A673 (cell line): ENCODE results near the gene PGF. TPM values are rescaled to one million over a fixed set of nuclear protein-coding genes. Genes with fewer than 3 reads are reported as not detected.

Source experiments
- BruUV-seq: library from RNA; stranded (reverse); fragments of 400-500 nt; replicated peaks from 2 replicates; lab custom pipeline; 2021; lab: Mats Ljungman, UMichigan
- CTCF ChIA-PET: fragments of 300-600 bp; sonication (Branson Sonifier 250); formaldehyde crosslinking; loops from one replicate; lab custom pipeline; 2022; ENCODE audit warnings: antibody characterized with exemption; lab: Charles Lee
- POLR2A ChIA-PET: fragments of 300-600 bp; sonication (Branson Sonifier 250); formaldehyde crosslinking; loops from one replicate; lab custom pipeline; 2022; ENCODE audit warnings: antibody characterized with exemption; ENCODE audit not compliant: low non-redundant PET; lab: Charles Lee
- DNase-seq: peaks from one replicate; pipeline ENCODE4 v3.0.0-alpha.2; 2015; ENCODE audit warnings: low spot score
- H3K27ac ChIP-seq: fragments of 200-600 bp; sonication (generic); 2 replicates; pipeline ENCODE4 v1.5.1; 2016; ENCODE audit warnings: mixed run types, low read depth, mild to moderate bottlenecking, mixed read lengths, antibody characterized with exemption, low read length; ENCODE audit not compliant: poor library complexity, severe bottlenecking
- H3K27me3 ChIP-seq: fragments of 200-600 bp; sonication (generic); replicated peaks from 2 replicates; pipeline ENCODE4 v1.6.1; 2017; ENCODE audit warnings: mixed run types, low read depth, mild to moderate bottlenecking, mixed read lengths, antibody characterized with exemption, low read length; ENCODE audit not compliant: insufficient read depth, poor library complexity
- H3K36me3 ChIP-seq: fragments of 200-600 bp; sonication (generic); 2 replicates; pipeline ENCODE4 v1.6.1; 2016; ENCODE audit warnings: mixed run types, mild to moderate bottlenecking, mixed read lengths, antibody characterized with exemption, low read length; ENCODE audit not compliant: insufficient read depth, poor library complexity, severe bottlenecking
- H3K4me1 ChIP-seq: fragments of 200-600 bp; sonication (generic); 2 replicates; pipeline ENCODE4 v1.6.1; 2017; ENCODE audit warnings: mixed run types, mild to moderate bottlenecking, mixed read lengths, antibody characterized with exemption, low read length; ENCODE audit not compliant: insufficient read depth, poor library complexity, severe bottlenecking
- H3K4me3 ChIP-seq: fragments of 200-600 bp; sonication (generic); 2 replicates; pipeline ENCODE4 v1.5.1; 2016; ENCODE audit warnings: low read depth, mixed run types, mild to moderate bottlenecking, mixed read lengths, low read length; ENCODE audit not compliant: poor library complexity, severe bottlenecking
- H3K9me3 ChIP-seq: fragments of 200-600 bp; sonication (generic); 2 replicates; pipeline ENCODE4 v1.6.1; 2016; ENCODE audit warnings: mixed run types, low read depth, mild to moderate bottlenecking, mixed read lengths, antibody characterized with exemption, low read length; ENCODE audit not compliant: poor library complexity, severe bottlenecking
- CTCF ChIP-seq: fragments of 300-800, 200-600 bp; sonication (generic); conservative IDR thresholded peaks from 2 replicates; pipeline ENCODE4 v1.5.1; 2017; ENCODE audit warnings: low read depth, mild to moderate bottlenecking, antibody characterized with exemption, low read length, moderate library complexity, mixed read lengths
- EZH2 ChIP-seq: fragments of 200-600 bp; sonication (generic); IDR thresholded peaks from 2 replicates; pipeline ENCODE4 v1.6.1; 2017; ENCODE audit warnings: borderline replicate concordance, low read depth, mild to moderate bottlenecking, mixed read lengths, antibody characterized with exemption, low read length; ENCODE audit not compliant: poor library complexity, severe bottlenecking
- intact Hi-C: fragments of 100-400 bp; cut with micrococcal nuclease; formaldehyde crosslinking; loops from one replicate; pipeline ENCODE4 v1.10.0; 2022; ENCODE audit not compliant: unreplicated experiment
- total RNA-seq: library from RNA; stranded (reverse); gene quantifications from 2 replicates; pipeline ENCODE4 v1.2.3, GENCODE V29; 2021

PGF gene
- total RNA-seq, 1 experiment from 2014 or later, result 48.1 TPM

- BruUV-seq, result no TSS peak
- intact Hi-C loops, result no loop called here
- Histone ChIP-seq H3K4me3 (no peak overlapping the region), H3K9me3 (no peaks in the 10 kb centered on the region), H3K27ac (peak overlapping the region; percentile 23), H3K27me3 (no peaks in the 10 kb centered on the region), H3K36me3 (no peaks in the 10 kb centered on the region), H3K4me1 (no peaks in the 10 kb centered on the region)
- peak; percentile 47 for DNase-seq
- POLR2A ChIA-PET, result no interaction called here
- CTCF ChIA-PET, result no interaction called here
- no peak for TF ChIP-seq EZH2
- TF ChIP-seq CTCF, result no peak
Observed at GRCh38 chr14:74917646-74918081, 37.7 kb downstream of the PGF start.

- intact Hi-C loops, result no loop called here
- ChIA-PET POLR2A (no interaction called here), CTCF (no interaction called here)
- H3K4me3 ChIP-seq, result no peak overlapping the region
- TF ChIP-seq CTCF (no peak), EZH2 (no peak)
- no peak for DNase-seq
- no peaks in the 10 kb centered on the region for H3K27me3 ChIP-seq
- no peaks in the 10 kb centered on the region for H3K36me3 ChIP-seq
- H3K9me3 ChIP-seq, result no peaks in the 10 kb centered on the region
- BruUV-seq, result no TSS peak
- no peaks in the 10 kb centered on the region for H3K4me1 ChIP-seq
- H3K27ac ChIP-seq, result no peak overlapping the region
Observed at GRCh38 chr14:74917178-74917543, 38.2 kb downstream of the PGF start.

- Histone ChIP-seq H3K27ac (peak overlapping the region; percentile 21), H3K9me3 (no peaks in the 10 kb centered on the region), H3K36me3 (no peaks in the 10 kb centered on the region), H3K27me3 (no peaks in the 10 kb centered on the region), H3K4me1 (no peaks in the 10 kb centered on the region), H3K4me3 (no peak overlapping the region)
- POLR2A ChIA-PET, result no interaction called here
- TF ChIP-seq EZH2 (no peak), CTCF (no peak)
- CTCF ChIA-PET, result interaction anchor here (0.7 kb wide), 1 partner anchor 29 kb away, joined by 3 read pairs; no protein-coding TSS in a partner anchor
- DNase-seq, result no peak
- no TSS peak for BruUV-seq
- intact Hi-C loops, result no loop called here
Observed at GRCh38 chr14:74915826-74916225, 39.6 kb downstream of the PGF start.
